RCC 7860 (cell line): ENCODE data around the gene OPCML.

Experiments
- DNase-seq: peaks from one replicate; pipeline ENCODE4 v3.0.0-alpha.2; 2015; ENCODE audit warnings: low spot score
- FAIRE-seq: peaks from 2 replicates; lab custom pipeline; 2012; peaks lifted over from hg19 to GRCh38; lab: Jason Lieb, UNC

Gene OPCML

DNA sequence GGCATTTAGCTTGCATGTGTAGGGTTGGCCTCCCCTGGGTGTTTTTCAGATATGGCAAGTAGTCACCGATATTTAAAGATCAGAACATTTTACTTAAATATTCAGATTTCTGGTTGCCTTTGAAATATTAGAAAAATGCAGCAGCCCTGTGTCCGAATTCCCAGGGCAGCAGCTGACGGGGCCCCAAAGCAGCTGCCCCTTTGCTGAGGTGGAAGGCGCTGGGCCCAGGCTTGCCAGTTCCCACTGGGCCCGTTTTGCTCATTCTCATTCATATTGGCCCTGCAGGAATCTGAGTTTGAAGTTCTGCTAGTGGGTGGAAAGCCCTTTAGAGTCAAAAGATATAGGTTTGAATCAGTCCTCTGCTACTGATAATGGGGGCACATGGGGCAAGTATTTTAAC is 692.1 kb downstream of the OPCML start:
- DNase-seq (no peak), FAIRE-seq (no peak)

DNA sequence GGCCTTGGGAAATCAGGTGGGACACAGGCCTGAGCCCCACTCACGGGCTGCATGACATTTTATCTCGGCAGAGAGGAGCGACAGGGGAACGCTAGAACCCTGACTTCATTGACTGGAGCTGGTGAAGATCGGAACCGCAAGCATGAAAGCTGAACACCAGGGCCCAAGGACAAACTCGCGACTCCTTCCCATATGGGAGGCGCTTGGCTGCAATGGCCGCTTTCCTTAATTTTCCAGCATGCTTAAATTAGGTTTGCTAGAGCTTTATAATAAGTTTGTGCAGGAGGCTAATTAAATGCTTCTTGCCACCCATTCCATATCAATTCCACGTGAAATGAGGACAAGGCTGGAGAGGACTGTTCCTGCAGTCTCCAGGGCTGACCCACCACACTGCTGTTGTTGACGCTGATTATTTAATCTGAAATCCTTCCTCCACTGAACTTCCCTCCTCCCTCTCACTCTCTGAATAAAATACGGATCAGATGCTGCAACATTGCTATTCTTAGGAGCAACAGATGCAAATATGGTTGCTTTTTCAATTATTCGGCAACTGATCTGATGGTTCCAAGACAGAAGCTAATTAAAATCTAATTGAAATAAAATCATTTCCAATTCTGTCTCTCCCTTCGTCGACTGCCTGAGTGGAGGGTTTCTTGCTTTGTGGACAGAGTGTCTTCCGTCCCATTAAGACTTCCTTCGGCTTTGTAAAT is 692.9 kb downstream of the OPCML start:
- DNase-seq (no peak), FAIRE-seq (no peak)

DNA sequence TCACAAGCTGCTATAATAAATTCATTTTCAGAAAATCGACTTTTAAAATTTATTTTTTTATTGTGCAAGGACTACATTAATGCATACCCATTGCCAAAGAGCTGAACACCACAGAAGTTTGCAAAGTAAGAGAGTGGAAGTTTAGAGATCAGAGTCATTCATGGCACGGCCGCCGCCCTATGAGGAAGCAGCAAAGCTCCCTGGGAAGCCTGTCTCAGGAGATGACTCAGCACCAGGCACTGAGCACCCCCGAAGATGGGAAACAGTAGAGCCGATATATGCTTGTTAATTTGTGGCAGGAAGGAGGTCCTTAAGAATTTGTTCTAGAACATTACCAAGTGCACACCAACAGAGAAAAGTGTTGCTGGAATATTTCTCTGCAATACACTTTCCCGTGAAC is 693.7 kb downstream of the OPCML start:
- FAIRE-seq, result no peak
- DNase-seq, result peak; percentile 26

DNA sequence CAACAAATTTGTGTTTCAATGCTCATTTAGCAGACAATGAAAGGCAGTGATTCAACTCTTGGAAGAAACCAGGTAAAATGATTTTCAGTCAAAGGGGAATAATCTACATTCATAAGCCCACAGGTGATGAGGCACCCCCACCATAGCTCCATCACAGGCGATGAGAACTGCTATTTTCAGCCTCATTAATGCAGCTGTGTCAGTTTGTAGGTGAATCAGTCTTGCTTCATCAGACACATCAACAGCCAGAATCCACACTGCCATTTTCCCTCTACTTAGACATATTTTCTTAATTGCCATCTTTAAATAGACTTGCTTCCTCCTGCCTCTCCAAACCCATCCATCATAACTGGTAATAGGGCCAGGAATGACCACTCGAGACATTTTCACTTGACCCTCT is 701.0 kb downstream of the OPCML start:
- FAIRE-seq, result no peak
- DNase-seq, result no peak

DNA sequence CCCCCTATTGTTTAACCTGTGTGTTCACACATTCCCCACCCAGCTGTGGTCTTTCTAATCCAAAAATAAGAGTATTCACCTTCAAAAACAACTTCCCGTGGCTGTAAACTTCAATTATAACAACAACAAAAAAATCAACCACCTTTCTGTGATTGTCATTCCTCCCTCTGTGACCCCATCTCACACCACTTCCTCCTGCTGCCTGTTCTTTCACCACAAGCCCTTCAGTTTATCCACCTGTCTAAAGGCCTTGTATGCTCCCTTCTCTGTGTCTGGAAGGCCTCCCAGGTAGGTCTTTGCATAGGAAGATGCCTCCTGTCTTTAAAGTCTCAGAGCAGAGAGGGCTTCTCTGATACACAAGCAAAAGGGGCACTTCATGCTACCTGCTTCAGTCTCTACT is 707.7 kb downstream of the OPCML start:
- FAIRE-seq, result no peak
- DNase-seq, result no peak

DNA sequence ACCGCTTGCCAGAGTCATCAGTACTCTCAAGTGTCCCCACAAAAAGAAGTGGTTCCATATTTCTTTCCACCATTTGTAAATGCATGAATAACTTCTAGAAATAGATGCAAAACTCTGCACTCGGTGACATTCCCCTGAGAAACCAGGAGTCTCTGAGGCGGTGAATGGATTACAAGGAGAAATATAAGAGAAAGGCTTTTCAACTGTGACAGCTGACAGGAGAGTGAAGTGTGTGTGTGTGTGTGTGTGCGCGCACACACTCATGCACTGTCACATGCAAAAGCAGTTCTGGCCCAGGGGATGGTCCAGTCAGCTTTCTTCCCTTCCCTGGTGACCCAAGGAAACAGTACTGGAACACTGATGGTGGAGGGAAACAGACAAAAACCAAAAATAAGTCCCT is 710.0 kb downstream of the OPCML start:
- FAIRE-seq, result no peak

DNA sequence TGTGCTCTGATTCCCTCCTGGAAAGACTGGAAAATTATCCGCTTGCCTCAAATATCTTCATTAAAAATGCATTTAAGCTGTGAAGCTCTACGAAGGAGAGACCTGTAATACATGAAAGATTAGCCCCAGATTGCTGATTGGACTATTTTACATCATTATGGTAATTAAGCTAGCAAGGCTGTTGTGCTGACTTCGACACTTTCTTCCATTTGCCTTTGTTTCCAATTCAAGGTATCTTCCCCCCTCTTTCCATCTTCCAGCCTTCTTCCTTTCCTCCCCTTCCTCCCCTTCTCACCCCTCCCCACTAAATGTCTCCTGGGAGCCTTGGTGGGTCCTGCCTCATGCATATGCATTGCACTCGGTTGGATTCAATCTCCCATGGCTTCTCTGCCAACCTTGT is 710.8 kb downstream of the OPCML start:
- FAIRE-seq (no peak), DNase-seq (no peak)

More for the DNA sequence above, 710.0 kb downstream of the OPCML start:
- no peak for DNase-seq

DNA sequence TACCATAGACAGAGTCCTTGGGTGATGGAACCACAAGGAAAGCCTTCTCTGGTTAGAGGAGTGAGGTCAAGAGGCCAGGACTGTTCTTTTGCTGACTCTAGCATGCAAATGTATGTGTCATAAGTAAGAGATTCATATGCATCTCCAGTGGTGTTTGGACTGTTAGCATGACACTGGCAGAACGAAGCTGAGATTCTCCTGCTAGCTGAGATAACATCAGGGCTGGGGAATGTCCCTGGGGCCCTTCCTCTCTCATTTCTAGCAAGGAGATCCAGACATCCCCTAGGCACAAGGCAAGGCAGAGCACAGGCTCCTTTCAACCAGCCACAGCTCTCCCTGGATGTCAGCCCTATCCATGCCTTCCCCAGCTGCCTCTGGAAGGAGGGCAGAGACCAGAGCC is 711.3 kb downstream of the OPCML start:
- FAIRE-seq, result no peak
- DNase-seq, result no peak

DNA sequence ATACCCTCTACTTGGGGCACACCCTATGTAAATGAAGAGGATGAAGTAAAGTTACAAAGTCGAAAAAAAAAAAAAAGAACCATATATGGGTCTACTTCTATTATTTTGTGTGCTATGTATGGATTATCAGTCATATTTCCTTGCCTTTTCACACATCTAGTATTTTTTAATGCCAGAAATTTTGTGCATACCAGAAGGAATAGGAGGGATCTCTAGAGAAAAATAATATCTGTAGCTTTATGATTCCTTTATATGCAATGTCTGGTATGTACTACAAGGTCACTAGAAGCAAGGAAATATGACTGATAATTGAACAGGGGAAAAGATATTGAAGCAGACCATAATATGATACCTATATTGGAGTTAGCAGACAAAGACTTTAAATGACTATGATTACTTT is 713.4 kb downstream of the OPCML start:
- DNase-seq (no peak), FAIRE-seq (no peak)

DNA sequence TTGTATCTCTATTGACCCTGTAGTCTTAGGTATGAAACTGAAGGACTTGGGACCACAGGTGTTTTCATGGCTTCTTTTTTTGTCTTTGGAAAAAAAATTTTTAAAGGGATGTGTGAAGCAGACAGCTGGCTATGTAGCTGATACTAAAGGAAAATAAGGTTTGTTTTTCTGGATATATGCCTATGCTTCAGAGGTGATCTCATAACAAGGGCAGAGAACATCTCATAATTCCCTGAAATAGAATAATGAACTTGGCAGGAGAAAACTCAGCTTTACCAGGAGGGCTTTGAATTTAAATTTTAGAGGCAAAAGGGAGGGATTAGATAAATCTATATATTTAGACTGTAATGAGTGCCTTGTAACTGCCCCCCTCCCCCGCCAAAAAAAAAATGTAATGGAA is 714.9 kb downstream of the OPCML start:
- DNase-seq (no peak), FAIRE-seq (no peak)

DNA sequence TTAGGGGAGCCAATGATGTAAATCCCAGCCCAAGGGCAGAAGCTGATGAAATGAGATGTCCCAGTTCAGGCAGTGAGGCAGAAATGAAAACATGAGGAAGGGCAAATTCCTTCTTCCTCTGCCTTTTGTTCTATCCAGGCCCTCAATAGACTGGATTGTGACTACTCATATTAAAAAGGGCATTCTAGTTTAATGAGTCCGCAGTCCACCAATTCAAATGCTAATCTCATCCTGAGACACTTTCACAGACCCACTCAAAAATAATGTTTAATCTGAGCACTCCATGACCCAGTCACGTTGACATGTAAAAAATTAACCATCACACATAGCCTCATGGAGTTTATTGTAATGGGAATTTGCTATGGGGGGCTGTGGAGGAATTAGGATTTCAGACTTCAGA is 717.9 kb downstream of the OPCML start:
- no peak for FAIRE-seq
- no peak for DNase-seq

DNA sequence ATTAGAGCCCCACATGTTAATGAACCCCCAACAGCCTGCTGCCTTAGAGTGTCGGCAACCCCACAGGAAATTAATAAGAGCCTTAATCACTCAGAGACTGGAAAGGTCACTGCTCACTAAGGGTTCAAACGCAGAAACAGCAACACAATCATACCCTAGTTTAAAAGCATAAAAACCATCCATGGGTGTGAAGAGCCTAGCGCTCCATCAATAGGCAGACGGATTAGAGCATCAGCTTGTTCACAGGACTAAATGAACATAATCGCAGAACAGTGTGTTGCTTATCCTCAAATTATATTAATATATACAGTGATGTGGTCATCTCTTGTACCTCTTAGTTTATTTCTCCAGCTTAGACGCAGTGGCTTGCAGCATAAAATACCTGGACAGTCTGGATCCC is 720.7 kb downstream of the OPCML start:
- FAIRE-seq, result no peak

DNA sequence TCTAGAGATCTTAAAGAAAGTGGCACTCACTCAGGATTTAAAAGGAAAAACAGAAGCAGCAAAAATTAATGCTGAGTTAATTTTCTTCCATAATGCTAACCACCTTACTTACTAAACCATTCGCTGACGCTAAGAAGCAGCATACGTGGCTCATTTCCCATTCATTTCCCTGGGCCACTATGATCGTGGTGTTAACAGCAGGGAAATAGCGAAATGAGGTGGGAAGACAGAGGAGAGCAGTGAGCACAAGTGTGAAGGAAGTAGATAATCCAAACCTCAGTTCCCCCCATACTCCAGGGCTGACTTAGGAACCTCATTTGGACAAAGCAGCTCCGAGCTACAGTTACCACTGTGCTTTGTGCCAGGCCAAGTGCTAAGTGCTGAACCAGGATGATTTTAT is 723.2 kb downstream of the OPCML start:
- no peak for FAIRE-seq
- no peak for DNase-seq

More for the DNA sequence above, 720.7 kb downstream of the OPCML start:
- no peak for DNase-seq

DNA sequence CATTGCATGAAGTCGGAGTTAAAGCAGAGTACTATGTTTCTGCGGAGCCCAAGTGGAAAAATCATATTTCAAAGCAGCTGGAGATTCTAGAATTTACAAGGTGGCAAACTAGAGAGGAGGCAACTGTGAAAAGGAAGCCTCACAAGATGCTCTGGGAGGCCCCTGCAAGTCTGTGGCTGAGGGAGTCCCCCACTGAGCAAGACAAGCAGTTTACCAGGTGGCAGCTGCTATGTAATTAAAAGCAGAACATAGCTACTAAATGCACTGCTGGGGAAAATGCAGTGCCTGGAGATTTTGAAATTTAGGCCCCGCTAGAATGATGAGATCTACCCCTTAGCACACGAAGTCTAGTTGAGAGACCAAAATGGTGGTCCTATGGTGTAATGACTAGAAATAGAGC is 728.0 kb downstream of the OPCML start:
- no peak for FAIRE-seq
- no peak for DNase-seq

DNA sequence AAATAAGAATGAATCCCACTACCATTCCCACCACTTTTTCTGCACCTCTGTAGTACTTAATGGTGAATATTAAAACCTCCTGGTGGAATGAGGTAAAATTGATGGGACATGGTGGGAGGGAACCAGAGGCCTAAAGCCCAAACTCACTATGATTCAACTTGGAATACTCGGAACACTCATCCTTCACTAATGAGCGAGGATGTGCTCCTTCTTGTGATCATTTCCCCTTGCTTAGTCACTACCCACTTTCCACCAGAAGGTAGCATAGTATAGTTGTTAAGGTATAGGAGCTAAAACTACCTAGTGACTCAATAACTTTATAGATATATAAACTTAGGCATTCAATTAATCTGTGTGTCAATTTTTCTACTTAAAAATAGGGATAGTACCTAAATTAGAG is 728.9 kb downstream of the OPCML start:
- peak; percentile 10 for DNase-seq
- FAIRE-seq, result no peak

DNA sequence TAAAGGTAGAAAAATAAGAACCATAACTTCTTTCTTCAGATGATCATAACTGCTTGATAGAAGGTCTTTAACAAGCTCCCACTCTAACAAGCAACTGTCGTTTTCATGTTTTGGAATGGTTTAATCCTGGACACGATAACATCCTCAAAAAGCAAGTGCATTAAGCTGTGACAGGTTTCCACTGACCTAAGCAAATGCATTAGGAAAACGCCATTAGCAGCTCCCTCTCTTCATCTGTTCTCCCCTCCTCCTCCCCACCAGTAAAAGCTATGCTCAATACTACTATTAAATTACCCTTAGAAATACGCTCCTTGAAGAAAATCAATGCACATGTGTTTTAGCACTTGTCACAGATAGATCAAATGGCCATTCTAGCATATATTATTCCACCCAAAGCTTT is 729.4 kb downstream of the OPCML start:
- FAIRE-seq (no peak), DNase-seq (no peak)

DNA sequence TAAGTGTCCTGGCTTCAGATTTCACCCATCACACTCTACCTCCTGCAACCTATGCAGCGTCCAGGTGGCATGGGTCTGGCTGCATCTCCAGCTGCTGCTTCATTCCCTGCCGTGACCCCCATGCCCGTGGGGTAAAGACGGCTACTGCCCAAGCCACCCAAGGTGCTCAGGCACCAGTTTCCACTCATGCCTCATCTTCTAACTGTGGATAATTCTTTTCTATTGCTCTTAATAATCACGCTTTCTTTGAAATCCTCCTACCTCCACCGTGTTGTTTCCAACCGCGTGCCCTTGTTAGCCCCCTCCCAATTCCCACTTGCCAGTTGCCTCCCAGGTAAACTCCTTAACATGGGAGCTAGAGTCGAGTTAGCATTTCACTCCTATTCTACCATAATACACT is 738.5 kb downstream of the OPCML start:
- no peak for FAIRE-seq
- DNase-seq, result no peak

DNA sequence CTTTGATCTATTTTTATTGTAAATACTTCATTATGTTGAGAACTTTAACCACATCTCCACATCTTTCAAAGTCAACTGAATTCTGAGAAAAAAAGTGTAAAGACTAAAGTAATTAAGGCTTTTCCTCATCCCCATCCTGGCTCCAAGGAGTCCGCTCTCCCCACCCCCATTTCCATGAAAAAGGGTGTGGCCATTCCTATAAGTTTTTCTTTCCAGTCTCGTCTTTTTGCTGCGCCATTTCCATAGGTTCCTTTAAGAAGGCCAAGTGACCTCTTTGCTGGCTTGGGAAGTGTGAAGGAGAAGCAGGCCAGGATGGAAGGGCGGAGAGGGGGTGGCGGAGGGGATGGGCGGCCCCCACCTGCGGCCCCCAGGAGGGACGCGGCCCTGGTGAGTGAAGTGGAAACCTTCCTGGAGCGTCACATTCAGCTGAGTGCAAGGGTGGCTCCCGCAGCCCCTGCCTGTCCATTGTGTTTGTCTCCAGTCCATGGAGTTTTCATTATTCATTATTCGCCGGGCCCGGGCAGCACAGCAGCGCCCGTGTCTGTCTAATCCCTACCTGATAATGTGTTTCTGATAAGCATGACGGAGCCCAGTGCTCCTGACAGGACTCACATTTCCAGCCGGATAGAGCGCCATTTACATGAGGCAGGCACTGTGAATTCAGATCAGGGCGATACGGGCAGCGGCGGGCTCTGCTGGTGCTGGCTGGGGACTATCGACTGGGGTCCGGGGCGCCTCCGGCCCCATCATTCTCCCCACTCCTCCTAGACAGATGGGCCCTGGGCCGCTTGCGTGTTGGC is 739.8 kb downstream of the OPCML start:
- DNase-seq (no peak), FAIRE-seq (no peak)

DNA sequence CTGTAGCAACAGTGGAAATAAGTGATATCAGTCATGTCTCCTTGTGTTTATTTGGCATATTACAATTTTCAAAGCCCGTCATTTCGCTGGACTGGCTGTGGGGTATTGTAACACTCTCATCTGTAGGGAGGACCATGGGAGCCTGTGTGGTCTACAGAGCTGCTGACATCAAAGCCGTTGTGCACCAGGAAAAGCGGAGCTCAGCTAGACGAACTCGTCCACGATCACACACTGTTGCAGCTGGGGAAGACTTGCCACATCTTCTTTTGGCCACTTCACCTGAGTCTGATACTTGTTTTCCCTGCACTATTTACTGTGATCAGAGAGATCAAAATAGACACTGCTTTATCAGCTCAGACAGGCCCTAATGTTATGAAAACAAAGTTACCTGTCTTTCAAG is 741.3 kb downstream of the OPCML start:
- DNase-seq (no peak), FAIRE-seq (no peak)

DNA sequence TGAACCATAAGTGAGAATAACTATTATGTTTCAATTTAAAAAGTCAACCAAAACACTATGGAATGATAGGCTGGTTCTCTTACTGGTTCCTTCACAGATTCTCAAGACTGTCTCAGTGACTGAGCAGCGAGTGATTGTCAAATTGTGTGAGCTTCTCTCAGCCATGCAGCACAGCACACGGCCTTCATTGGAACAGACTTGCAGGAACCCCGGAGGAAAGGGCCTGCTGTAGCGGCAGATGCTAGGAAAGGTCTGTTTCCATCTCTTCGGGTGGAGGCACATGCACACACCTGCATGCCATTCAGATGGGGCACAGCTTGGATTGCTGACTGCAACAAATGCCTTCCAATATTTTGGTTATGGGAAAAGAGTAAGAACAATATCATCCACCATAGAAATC is 741.8 kb downstream of the OPCML start:
- FAIRE-seq (no peak), DNase-seq (no peak)

DNA sequence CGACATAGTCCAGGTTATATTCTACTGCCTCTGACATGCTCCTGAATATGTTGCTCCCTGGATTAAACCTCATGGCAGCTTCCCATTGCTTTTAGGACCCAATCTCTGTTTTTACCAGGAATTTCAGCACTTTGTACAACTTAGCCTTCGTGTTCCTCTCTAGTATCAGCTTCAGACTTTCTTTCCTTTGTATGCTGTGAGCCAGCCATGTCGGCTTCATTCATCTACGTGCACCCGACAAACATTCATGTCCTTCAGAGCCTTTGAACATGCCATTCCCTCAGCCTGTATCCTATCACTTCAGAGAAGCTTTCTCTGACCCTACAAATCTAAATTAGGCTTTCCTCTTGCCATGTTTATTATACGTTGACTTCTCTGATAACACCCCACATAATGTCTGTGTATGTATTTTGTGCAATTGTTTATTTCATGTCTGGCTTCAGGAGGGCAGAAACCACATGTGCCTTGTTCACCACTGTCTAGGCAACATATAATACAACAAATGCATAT is 743.4 kb downstream of the OPCML start:
- DNase-seq (no peak), FAIRE-seq (no peak)

DNA sequence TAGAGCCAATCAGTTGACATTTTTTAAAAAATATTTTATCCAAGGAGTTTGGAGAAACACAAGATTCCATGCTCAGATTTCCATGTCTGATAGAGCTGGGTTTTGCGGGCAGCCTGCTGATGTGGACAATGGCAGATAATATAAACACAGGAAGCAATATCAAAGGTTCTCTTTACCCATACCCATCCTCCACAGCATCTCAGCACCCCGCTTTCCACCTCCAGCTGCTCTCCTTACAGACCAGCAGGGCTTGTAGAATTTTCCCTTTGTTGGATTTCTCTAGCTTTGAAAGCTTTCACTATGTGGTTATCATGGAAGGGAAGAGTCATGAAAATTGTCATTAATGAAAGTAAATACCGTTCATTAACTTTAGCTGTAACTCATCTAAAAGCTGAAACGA is 746.4 kb downstream of the OPCML start:
- DNase-seq (no peak), FAIRE-seq (no peak)
